Tibial nerve (tissue), 4 donors: ENCODE data around the gene CTSS.

ENCODE experiments used
- EP300 ChIP-seq, 2 donors: sonication (generic); formaldehyde crosslinking; IDR thresholded peaks; one replicate each; pipeline ENCODE4 v1.6.1; 2017; ENCODE audit warnings: antibody characterized with exemption in 2 of 2, mild to moderate bottlenecking in 1 of 2
- POLR2A ChIP-seq, 2 donors: fragments of 450-650 bp; IDR thresholded peaks; one replicate each; pipeline ENCODE4 v1.6.1; 2017; ENCODE audit warnings: antibody characterized with exemption in 2 of 2, mild to moderate bottlenecking in 2 of 2, moderate library complexity in 2 of 2
- TF ChIP-seq, protein P1 (sequence below), 5 experiments: fragments of 200-600 bp in 3 of 5; fragments of 450-650 bp in 2 of 5; sonication (generic) in 3 of 5; IDR thresholded peaks; one replicate each; pipeline ENCODE4 v1.5.1; 2016 to 2019; ENCODE audit warnings: antibody characterized with exemption in 5 of 5, mild to moderate bottlenecking in 3 of 5, moderate library complexity in 2 of 5

- TF ChIP-seq, protein P1, sequence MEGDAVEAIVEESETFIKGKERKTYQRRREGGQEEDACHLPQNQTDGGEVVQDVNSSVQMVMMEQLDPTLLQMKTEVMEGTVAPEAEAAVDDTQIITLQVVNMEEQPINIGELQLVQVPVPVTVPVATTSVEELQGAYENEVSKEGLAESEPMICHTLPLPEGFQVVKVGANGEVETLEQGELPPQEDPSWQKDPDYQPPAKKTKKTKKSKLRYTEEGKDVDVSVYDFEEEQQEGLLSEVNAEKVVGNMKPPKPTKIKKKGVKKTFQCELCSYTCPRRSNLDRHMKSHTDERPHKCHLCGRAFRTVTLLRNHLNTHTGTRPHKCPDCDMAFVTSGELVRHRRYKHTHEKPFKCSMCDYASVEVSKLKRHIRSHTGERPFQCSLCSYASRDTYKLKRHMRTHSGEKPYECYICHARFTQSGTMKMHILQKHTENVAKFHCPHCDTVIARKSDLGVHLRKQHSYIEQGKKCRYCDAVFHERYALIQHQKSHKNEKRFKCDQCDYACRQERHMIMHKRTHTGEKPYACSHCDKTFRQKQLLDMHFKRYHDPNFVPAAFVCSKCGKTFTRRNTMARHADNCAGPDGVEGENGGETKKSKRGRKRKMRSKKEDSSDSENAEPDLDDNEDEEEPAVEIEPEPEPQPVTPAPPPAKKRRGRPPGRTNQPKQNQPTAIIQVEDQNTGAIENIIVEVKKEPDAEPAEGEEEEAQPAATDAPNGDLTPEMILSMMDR (IDR thresholded peaks at IDR 0.05) = no peak
- TF ChIP-seq POLR2A (IDR thresholded peaks at IDR 0.05) = no peak
- TF ChIP-seq EP300 (IDR thresholded peaks at IDR 0.05) = no peak
Observed at GRCh38 chr1:150692720-150693119, 72.9 kb downstream of the CTSS start.
